HepG2 (cell line): Measurements from ENCODE around the gene USP7. TPM values are rescaled to one million over a fixed set of nuclear protein-coding genes. Genes with fewer than 3 reads are reported as not detected.

Experiments used
- ESRRA ChIP-seq: sonication (generic); formaldehyde crosslinking; IDR thresholded peaks from 2 replicates; pipeline ENCODE4 v1.5.1; 2020; ENCODE audit warnings: mild to moderate bottlenecking, low read depth, missing genetic modification reagents
- HOXA5 ChIP-seq: sonication (generic); formaldehyde crosslinking; IDR thresholded peaks from 2 replicates; pipeline ENCODE4 v1.4.0; 2020; ENCODE audit warnings: missing genetic modification reagents
- IKZF1 ChIP-seq: fragments of 450-650 bp; IDR thresholded peaks from 2 replicates; pipeline ENCODE4 v1.7.1; 2016
- KDM1A ChIP-seq: IDR thresholded peaks from 2 replicates; pipeline ENCODE4 v1.6.1; 2016; ENCODE audit warnings: missing compliant biosample characterization
- KLF12 ChIP-seq: sonication (generic); formaldehyde crosslinking; IDR thresholded peaks from 2 replicates; pipeline ENCODE4 v1.4.0; 2020; ENCODE audit warnings: missing genetic modification reagents, borderline replicate concordance
- WIZ ChIP-seq: sonication (generic); formaldehyde crosslinking; IDR thresholded peaks from 2 replicates; pipeline ENCODE4 v1.5.1; 2020; ENCODE audit warnings: mild to moderate bottlenecking, missing genetic modification reagents
- ZBTB38 ChIP-seq: sonication (generic); formaldehyde crosslinking; IDR thresholded peaks from 2 replicates; pipeline ENCODE4 v1.5.1; 2020; ENCODE audit warnings: mild to moderate bottlenecking, missing genetic modification reagents
- ZFP62 ChIP-seq: sonication (generic); formaldehyde crosslinking; IDR thresholded peaks from 2 replicates; pipeline ENCODE4 v1.4.0; 2020; ENCODE audit warnings: missing genetic modification reagents
- ZFY ChIP-seq: sonication (generic); formaldehyde crosslinking; IDR thresholded peaks from 2 replicates; pipeline ENCODE4 v1.4.0; 2020; ENCODE audit warnings: missing genetic modification reagents
- ZNF136 ChIP-seq: sonication (generic); formaldehyde crosslinking; IDR thresholded peaks from 2 replicates; pipeline ENCODE4 v1.8.1; 2022; ENCODE audit warnings: low read depth, mild to moderate bottlenecking, moderate library complexity, missing genetic modification reagents
- ZNF235 ChIP-seq: sonication (generic); formaldehyde crosslinking; IDR thresholded peaks from 2 replicates; pipeline ENCODE4 v1.8.1; 2023; ENCODE audit warnings: mild to moderate bottlenecking, missing genetic modification reagents, borderline replicate concordance
- ZNF282 ChIP-seq: fragments of 450-650 bp; IDR thresholded peaks from 2 replicates; pipeline ENCODE4 v1.6.1; 2018; ENCODE audit not compliant: partially characterized antibody
- ZNF572 ChIP-seq: sonication (generic); formaldehyde crosslinking; IDR thresholded peaks from 2 replicates; pipeline ENCODE4 v1.5.1; 2020; ENCODE audit warnings: mild to moderate bottlenecking, missing genetic modification reagents
- ZNF674 ChIP-seq: sonication (generic); formaldehyde crosslinking; IDR thresholded peaks from 2 replicates; pipeline ENCODE4 v1.5.0; 2020; ENCODE audit warnings: low read depth, mild to moderate bottlenecking, missing genetic modification reagents
- ZNF772 ChIP-seq: sonication (generic); formaldehyde crosslinking; IDR thresholded peaks from 2 replicates; pipeline ENCODE4 v1.5.0; 2020; ENCODE audit warnings: mild to moderate bottlenecking, missing genetic modification reagents
- polyA plus RNA-seq, 8 experiments: library from polyadenylated mRNA; depleted of rRNA in 3 of 8; stranded (reverse) in 7 of 8; unstranded in 1 of 8; fragments of >200 nt; fragmentation: Illumina TruSeq in 4 of 8; extraction: Trizol in 4 of 8; gene quantifications; 2 replicates each; pipeline versions ENCODE4 v1.2.1 to v1.2.3, GENCODE V29; 2011 to 2016; ENCODE audit warnings: low read depth in 4 of 8, missing spikeins in 1 of 8, mixed read lengths in 1 of 8; ENCODE audit not compliant: insufficient read depth in 1 of 8
- total RNA-seq, 5 experiments: library from RNA; depleted of rRNA; stranded (reverse); fragments of >200 nt; fragmentation: Illumina TruSeq; extraction: Trizol; gene quantifications; 2 replicates each; pipeline ENCODE4 v1.2.3, GENCODE V29; 2016; ENCODE audit warnings: low read depth in 1 of 5
- TF ChIP-seq, protein P1 (sequence below): sonication (generic); formaldehyde crosslinking; IDR thresholded peaks from 2 replicates; pipeline ENCODE4 v1.5.0; 2020; ENCODE audit warnings: mild to moderate bottlenecking, missing genetic modification reagents, borderline replicate concordance
- TF ChIP-seq, protein P2 (sequence below), 2 experiments: sonication (generic) in 1 of 2; formaldehyde crosslinking in 1 of 2; IDR thresholded peaks; 2 replicates each; pipeline versions ENCODE4 v1.6.1 to v1.9.0; 2014 to 2022; ENCODE audit warnings: antibody characterized with exemption in 1 of 2, borderline replicate concordance in 1 of 2, inconsistent platforms in 1 of 2, low read depth in 1 of 2, missing genetic modification reagents in 1 of 2
- TF ChIP-seq, protein P3 (sequence below): IDR thresholded peaks from 2 replicates; pipeline ENCODE4 v1.6.1; 2018; ENCODE audit warnings: missing genetic modification reagents
- TF ChIP-seq, protein P4 (sequence below): sonication (generic); formaldehyde crosslinking; conservative IDR thresholded peaks from 2 replicates; pipeline ENCODE4 v1.8.0; 2022; ENCODE audit warnings: low read depth, missing genetic modification reagents

The USP7 gene
- total and polyA plus RNA-seq, 2 of the 13 experiments (the other 11 are each of a cell fraction or from before 2014, with no cell fraction given), result 52.5 to 173 TPM

DNA sequence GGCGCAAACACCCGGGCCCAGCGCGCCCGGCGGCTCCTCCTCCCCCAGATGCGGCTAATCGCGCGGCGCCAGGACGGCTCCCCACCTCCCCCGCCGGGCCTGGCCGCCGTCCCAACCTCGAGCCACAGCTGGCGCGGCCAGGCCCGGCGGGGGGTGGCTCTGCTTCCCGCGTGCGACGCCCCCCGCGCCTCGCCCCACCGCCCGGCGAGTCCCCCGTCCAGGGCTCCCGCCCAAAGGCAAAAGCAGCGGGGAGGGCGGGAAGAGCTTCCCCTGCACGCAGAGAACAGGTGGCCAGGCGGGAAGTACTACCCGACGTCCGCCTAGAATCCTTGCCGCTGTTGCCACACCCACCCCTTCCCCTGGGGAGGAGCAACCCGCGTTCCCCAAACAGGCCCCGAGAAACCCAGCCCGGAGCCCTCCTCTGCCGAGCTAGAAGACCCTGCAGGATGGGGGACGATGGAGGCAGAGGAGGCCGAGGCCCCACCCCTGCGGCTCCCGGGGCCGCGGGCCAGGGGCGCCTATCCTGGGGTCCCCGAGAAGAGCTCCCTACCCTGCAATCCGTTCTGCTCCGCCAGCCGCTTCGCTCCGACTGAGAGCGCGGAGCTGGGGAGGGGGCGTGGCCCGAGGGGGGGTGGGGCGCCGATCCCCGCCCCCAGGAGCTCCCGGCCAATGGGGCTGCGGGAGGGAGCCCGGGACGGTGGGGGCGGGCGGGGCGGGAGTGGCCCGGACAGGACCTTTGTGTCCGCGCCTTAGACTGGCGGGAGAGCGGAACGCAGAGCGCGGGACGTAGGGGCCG, 95.1 kb downstream of the USP7 start, which contains the start of gene CARHSP1 (continued):
- TF ChIP-seq, protein P1, sequence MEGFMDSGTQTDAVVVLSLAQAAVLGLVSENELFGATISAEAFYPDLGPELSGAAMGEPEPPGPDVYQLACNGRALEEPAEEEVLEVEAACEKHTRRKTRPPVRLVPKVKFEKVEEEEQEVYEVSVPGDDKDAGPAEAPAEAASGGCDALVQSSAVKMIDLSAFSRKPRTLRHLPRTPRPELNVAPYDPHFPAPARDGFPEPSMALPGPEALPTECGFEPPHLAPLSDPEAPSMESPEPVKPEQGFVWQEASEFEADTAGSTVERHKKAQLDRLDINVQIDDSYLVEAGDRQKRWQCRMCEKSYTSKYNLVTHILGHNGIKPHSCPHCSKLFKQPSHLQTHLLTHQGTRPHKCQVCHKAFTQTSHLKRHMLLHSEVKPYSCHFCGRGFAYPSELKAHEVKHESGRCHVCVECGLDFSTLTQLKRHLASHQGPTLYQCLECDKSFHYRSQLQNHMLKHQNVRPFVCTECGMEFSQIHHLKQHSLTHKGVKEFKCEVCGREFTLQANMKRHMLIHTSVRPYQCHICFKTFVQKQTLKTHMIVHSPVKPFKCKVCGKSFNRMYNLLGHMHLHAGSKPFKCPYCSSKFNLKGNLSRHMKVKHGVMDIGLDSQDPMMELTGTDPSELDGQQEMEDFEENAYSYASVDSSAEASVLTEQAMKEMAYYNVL (CRISPR knock-in tag), result no peak
- TF ChIP-seq KDM1A (CRISPR knock-in tag), result peak; percentile 66; the same call in 1 of the 2 replicates
- TF ChIP-seq ZNF572 (CRISPR knock-in tag), result no peak
- TF ChIP-seq ZNF282, result no peak
- TF ChIP-seq KLF12 (CRISPR knock-in tag), result no peak; the same call in 1 of the 2 replicates
- TF ChIP-seq ZNF136 (CRISPR knock-in tag), result no peak; the same call in 1 of the 2 replicates
- TF ChIP-seq, protein P2, sequence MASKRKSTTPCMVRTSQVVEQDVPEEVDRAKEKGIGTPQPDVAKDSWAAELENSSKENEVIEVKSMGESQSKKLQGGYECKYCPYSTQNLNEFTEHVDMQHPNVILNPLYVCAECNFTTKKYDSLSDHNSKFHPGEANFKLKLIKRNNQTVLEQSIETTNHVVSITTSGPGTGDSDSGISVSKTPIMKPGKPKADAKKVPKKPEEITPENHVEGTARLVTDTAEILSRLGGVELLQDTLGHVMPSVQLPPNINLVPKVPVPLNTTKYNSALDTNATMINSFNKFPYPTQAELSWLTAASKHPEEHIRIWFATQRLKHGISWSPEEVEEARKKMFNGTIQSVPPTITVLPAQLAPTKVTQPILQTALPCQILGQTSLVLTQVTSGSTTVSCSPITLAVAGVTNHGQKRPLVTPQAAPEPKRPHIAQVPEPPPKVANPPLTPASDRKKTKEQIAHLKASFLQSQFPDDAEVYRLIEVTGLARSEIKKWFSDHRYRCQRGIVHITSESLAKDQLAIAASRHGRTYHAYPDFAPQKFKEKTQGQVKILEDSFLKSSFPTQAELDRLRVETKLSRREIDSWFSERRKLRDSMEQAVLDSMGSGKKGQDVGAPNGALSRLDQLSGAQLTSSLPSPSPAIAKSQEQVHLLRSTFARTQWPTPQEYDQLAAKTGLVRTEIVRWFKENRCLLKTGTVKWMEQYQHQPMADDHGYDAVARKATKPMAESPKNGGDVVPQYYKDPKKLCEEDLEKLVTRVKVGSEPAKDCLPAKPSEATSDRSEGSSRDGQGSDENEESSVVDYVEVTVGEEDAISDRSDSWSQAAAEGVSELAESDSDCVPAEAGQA (IDR thresholded peaks at IDR 0.05; ENCODE audit: low read depth), result no peak
- TF ChIP-seq, protein P2 (CRISPR knock-in tag; IDR thresholded peaks at IDR 0.05; ENCODE audit: borderline replicate concordance), result peak; percentile 76
- TF ChIP-seq ZNF235, result no peak; the same call in 1 of the 2 replicates
- TF ChIP-seq ZBTB38 (CRISPR knock-in tag), result no peak
- TF ChIP-seq WIZ, result no peak
- TF ChIP-seq, protein P3, sequence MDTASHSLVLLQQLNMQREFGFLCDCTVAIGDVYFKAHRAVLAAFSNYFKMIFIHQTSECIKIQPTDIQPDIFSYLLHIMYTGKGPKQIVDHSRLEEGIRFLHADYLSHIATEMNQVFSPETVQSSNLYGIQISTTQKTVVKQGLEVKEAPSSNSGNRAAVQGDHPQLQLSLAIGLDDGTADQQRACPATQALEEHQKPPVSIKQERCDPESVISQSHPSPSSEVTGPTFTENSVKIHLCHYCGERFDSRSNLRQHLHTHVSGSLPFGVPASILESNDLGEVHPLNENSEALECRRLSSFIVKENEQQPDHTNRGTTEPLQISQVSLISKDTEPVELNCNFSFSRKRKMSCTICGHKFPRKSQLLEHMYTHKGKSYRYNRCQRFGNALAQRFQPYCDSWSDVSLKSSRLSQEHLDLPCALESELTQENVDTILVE (CRISPR knock-in tag), result 0 out of 2 replicates have a peak, but pooled peaks have one; percentile 49
- no peak for TF ChIP-seq ZFP62
- no peak; the same call in 1 of the 2 replicates for TF ChIP-seq ZNF772 (CRISPR knock-in tag)
- no peak; the same call in 1 of the 2 replicates for TF ChIP-seq ESRRA (CRISPR knock-in tag)
- no peak for TF ChIP-seq IKZF1
- peak; percentile 67 for TF ChIP-seq ZFY (CRISPR knock-in tag)
- TF ChIP-seq ZNF674 (CRISPR knock-in tag), result 0 out of 2 replicates have a peak, but pooled peaks have one; percentile 12
- no peak for TF ChIP-seq HOXA5
- TF ChIP-seq, protein P4, sequence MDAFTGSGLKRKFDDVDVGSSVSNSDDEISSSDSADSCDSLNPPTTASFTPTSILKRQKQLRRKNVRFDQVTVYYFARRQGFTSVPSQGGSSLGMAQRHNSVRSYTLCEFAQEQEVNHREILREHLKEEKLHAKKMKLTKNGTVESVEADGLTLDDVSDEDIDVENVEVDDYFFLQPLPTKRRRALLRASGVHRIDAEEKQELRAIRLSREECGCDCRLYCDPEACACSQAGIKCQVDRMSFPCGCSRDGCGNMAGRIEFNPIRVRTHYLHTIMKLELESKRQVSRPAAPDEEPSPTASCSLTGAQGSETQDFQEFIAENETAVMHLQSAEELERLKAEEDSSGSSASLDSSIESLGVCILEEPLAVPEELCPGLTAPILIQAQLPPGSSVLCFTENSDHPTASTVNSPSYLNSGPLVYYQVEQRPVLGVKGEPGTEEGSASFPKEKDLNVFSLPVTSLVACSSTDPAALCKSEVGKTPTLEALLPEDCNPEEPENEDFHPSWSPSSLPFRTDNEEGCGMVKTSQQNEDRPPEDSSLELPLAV (CRISPR knock-in tag), result no peak
